ENCODE data around the gene CCDC92B. TPM values are rescaled to one million over a fixed set of nuclear protein-coding genes. Genes with fewer than 3 reads are reported as not detected.

CCDC92B gene
- total RNA-seq, 1 experiment from 2014 or later = 0.09 TPM

GRCh38 chr17:2730764-2731353 is 18.6 kb downstream of the CCDC92B start:
- H3K27me3 ChIP-seq (replicated peaks; ENCODE audit: insufficient read depth, low read depth, low read length, poor library complexity) = peaks cover 6% of the 10 kb centered on the region
- H3K36me3 ChIP-seq (ENCODE audit: insufficient read depth, low read length, poor library complexity, severe bottlenecking) = no peaks in the 10 kb centered on the region
- TF ChIP-seq CTCF (conservative IDR thresholded peaks at IDR 0.05; ENCODE audit: low read depth, low read length) (no peak), EZH2 (IDR thresholded peaks at IDR 0.05; ENCODE audit: borderline replicate concordance, low read depth, low read length, poor library complexity, severe bottlenecking) (no peak)
- ChIA-PET POLR2A (ENCODE audit: low non-redundant PET) (no interaction called here), CTCF (no interaction called here)
- H3K4me3 ChIP-seq (ENCODE audit: low read depth, low read length, poor library complexity, severe bottlenecking) = no peak overlapping the region
- no peaks in the 10 kb centered on the region for H3K9me3 ChIP-seq (ENCODE audit: low read depth, low read length, poor library complexity, severe bottlenecking)
- intact Hi-C loops (cut with micrococcal nuclease; ENCODE audit: unreplicated experiment) = no loop called here
- H3K27ac ChIP-seq (ENCODE audit: low read depth, low read length, poor library complexity, severe bottlenecking) = no peak overlapping the region
- no peak for DNase-seq (ENCODE audit: low spot score)
- H3K4me1 ChIP-seq (ENCODE audit: insufficient read depth, low read length, poor library complexity, severe bottlenecking) = no peaks in the 10 kb centered on the region
- no TSS peak for BruUV-seq (replicated peaks)

GRCh38 chr17:2724784-2725164 is 24.7 kb downstream of the CCDC92B start:
- CTCF ChIA-PET = no interaction called here
- Histone ChIP-seq H3K9me3 (ENCODE audit: low read depth, low read length, poor library complexity, severe bottlenecking) (no peaks in the 10 kb centered on the region), H3K27ac (ENCODE audit: low read depth, low read length, poor library complexity, severe bottlenecking) (no peak overlapping the region), H3K27me3 (replicated peaks; ENCODE audit: insufficient read depth, low read depth, low read length, poor library complexity) (peaks cover 29% of the 10 kb centered on the region), H3K4me1 (ENCODE audit: insufficient read depth, low read length, poor library complexity, severe bottlenecking) (no peaks in the 10 kb centered on the region), H3K36me3 (ENCODE audit: insufficient read depth, low read length, poor library complexity, severe bottlenecking) (no peaks in the 10 kb centered on the region), H3K4me3 (ENCODE audit: low read depth, low read length, poor library complexity, severe bottlenecking) (no peak overlapping the region)
- BruUV-seq (replicated peaks) = no TSS peak
- intact Hi-C loops (cut with micrococcal nuclease; ENCODE audit: unreplicated experiment) = no loop called here
- POLR2A ChIA-PET (ENCODE audit: low non-redundant PET) = no interaction called here
- TF ChIP-seq EZH2 (IDR thresholded peaks at IDR 0.05; ENCODE audit: borderline replicate concordance, low read depth, low read length, poor library complexity, severe bottlenecking) (no peak), CTCF (conservative IDR thresholded peaks at IDR 0.05; ENCODE audit: low read depth, low read length) (peak; percentile 12; the same call in 1 of the 2 replicates)
- DNase-seq (ENCODE audit: low spot score) = peak; percentile 71

- peaks cover 29% of the 10 kb centered on the region for H3K27me3 ChIP-seq (replicated peaks; ENCODE audit: insufficient read depth, low read depth, low read length, poor library complexity)
- TF ChIP-seq EZH2 (IDR thresholded peaks at IDR 0.05; ENCODE audit: borderline replicate concordance, low read depth, low read length, poor library complexity, severe bottlenecking) (no peak), CTCF (conservative IDR thresholded peaks at IDR 0.05; ENCODE audit: low read depth, low read length) (no peak)
- intact Hi-C loops (cut with micrococcal nuclease; ENCODE audit: unreplicated experiment) = no loop called here
- CTCF ChIA-PET = no interaction called here
- H3K27ac ChIP-seq (ENCODE audit: low read depth, low read length, poor library complexity, severe bottlenecking) = no peak overlapping the region
- H3K4me1 ChIP-seq (ENCODE audit: insufficient read depth, low read length, poor library complexity, severe bottlenecking) = no peaks in the 10 kb centered on the region
- peak overlapping the region; percentile 23 for H3K4me3 ChIP-seq (ENCODE audit: low read depth, low read length, poor library complexity, severe bottlenecking)
- no peaks in the 10 kb centered on the region for H3K9me3 ChIP-seq (ENCODE audit: low read depth, low read length, poor library complexity, severe bottlenecking)
- H3K36me3 ChIP-seq (ENCODE audit: insufficient read depth, low read length, poor library complexity, severe bottlenecking) = no peaks in the 10 kb centered on the region
- POLR2A ChIA-PET (ENCODE audit: low non-redundant PET) = no interaction called here
- peak; percentile 39 for DNase-seq (ENCODE audit: low spot score)
- BruUV-seq (replicated peaks) = no TSS peak
Observed at GRCh38 chr17:2723997-2724783, 25.3 kb downstream of the CCDC92B start.
